Erythroblast (primary cell): ENCODE data around the gene NPM3.

Source experiments
- GATA1 ChIP-seq: IDR thresholded peaks from 2 replicates; pipeline ENCODE4 v1.6.1; 2011; ENCODE audit warnings: low read depth, mild to moderate bottlenecking, control low read depth, low read length, moderate library complexity
- POLR2A ChIP-seq: IDR thresholded peaks from 2 replicates; pipeline ENCODE4 v1.6.1; 2011; ENCODE audit warnings: mild to moderate bottlenecking, low read length

GRCh38 chr10:101778781-101779543, 4.3 kb downstream of the NPM3 start:
- TF ChIP-seq POLR2A (no peak), GATA1 (no peak)
